Fibroblast of the aortic adventitia (primary cell): ENCODE measurements around the gene YTHDC1. TPM values are rescaled to one million over a fixed set of nuclear protein-coding genes. Genes with fewer than 3 reads are reported as not detected.
A peak's percentile ranks its signal among the peaks of the same experiment; 100 is the strongest.
"Not testable (repeated sequence)": the region's sequence is repeated elsewhere in the genome, so short reads cannot be mapped to it uniquely, and the experiment has no call there.

Experiments used
- DNase-seq: peaks from one replicate; pipeline ENCODE4 v3.0.0-alpha.2; 2010; ENCODE audit warnings: low read depth
- H3K4me3 ChIP-seq: 2 replicates; pipeline ENCODE4 v1.5.1; 2011; ENCODE audit warnings: low read depth, mild to moderate bottlenecking, control low read depth, low read length, moderate library complexity
- CTCF ChIP-seq: IDR thresholded peaks from 2 replicates; pipeline ENCODE4 v1.5.1; 2011; ENCODE audit warnings: mild to moderate bottlenecking, low read length, control low read depth, inconsistent platforms; ENCODE audit not compliant: insufficient read depth
- total RNA-seq: library from RNA; depleted of rRNA; stranded (reverse); fragments of >200 nt; gene quantifications from 2 replicates; pipeline ENCODE4 v1.2.3, GENCODE V29; 2012; ENCODE audit warnings: low replicate concordance

YTHDC1 gene
- total RNA-seq, 1 donor = 39.3 TPM

GRCh38 chr4:68283714-68284113 is 66.2 kb downstream of the YTHDC1 start:
- no peak for TF ChIP-seq CTCF
- DNase-seq = no peak
- no peak overlapping the region for H3K4me3 ChIP-seq

- TF ChIP-seq CTCF = no peak
- no peak overlapping the region for H3K4me3 ChIP-seq
- DNase-seq = no peak
Observed at GRCh38 chr4:68283095-68283494, 66.8 kb downstream of the YTHDC1 start.

- not testable (repeated sequence) for H3K4me3 ChIP-seq
Observed at GRCh38 chr4:68281796-68282740, 67.8 kb downstream of the YTHDC1 start.

GRCh38 chr4:68278029-68278428 is 71.9 kb downstream of the YTHDC1 start:
- H3K4me3 ChIP-seq = no peak overlapping the region
- DNase-seq = no peak
- TF ChIP-seq CTCF = no peak

More at GRCh38 chr4:68281796-68282740, 67.8 kb downstream of the YTHDC1 start:
- DNase-seq = not testable (repeated sequence)

- TF ChIP-seq CTCF = no peak
- no peak overlapping the region for H3K4me3 ChIP-seq
- no peak for DNase-seq
Observed at GRCh38 chr4:68277627-68278026, 72.3 kb downstream of the YTHDC1 start.

- no peak overlapping the region for H3K4me3 ChIP-seq
- no peak for TF ChIP-seq CTCF
- DNase-seq = peak; percentile 8
Observed at GRCh38 chr4:68272860-68273259, 77.0 kb downstream of the YTHDC1 start.

- H3K4me3 ChIP-seq = peak overlapping the region; percentile 51
- no peak for TF ChIP-seq CTCF
- peak; percentile 21 for DNase-seq
Observed at GRCh38 chr4:68272380-68272779, 77.5 kb downstream of the YTHDC1 start.
